Activated CD8-positive, alpha-beta memory T cell treated with anti-CD3 and anti-CD28 coated beads, Interleukin-2, amount 50 U/mL, for 24 hours (primary cell): ENCODE data around the gene SCAF8.
"Not testable (repeated sequence)": the region's sequence is repeated elsewhere in the genome, so short reads cannot be mapped to it uniquely, and the experiment has no call there.

ENCODE experiments used
- DNase-seq: peaks from one replicate; pipeline ENCODE4 v3.0.0-alpha.2; 2020; ENCODE audit errors: extremely low read depth

SCAF8 gene

DNA sequence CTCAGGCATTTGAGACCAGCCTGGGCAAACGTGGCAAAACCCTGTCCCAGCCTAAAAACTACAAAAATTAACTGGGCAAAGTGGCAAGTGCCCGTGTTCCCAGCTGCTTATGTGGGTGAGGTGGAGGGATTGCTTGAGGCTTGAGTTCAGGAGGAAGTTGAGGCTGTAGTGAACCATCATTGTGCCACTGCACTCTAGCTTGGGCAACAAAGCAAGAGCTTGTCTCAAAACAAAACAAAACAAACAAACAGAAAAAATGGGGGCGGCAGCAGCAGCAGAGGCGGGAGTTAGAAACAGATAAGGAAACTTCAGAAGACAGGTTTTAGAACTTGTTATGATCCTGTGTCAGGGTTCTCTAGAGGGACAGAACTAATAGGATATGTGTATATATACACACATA is 49.0 kb downstream of the SCAF8 start:
- no peak for DNase-seq

DNA sequence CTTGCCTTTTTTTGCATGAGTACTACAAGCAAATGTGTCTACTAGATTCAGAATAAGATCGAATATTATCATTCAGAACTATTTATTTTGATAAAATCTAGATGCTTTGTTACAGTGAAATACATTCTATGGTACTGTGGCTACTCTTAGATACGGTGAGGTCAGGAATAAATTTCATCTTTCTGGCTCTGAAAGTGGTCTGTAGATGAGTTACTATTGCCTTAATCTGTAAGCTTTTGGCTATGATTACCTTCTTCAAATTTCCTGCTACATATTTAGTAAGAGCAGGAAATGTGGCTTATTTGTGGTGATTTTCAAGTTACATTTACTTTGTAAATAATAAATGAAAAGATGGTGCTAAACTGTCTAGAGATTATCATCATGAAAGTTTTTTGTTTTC is 50.0 kb downstream of the SCAF8 start:
- DNase-seq, result no peak

DNA sequence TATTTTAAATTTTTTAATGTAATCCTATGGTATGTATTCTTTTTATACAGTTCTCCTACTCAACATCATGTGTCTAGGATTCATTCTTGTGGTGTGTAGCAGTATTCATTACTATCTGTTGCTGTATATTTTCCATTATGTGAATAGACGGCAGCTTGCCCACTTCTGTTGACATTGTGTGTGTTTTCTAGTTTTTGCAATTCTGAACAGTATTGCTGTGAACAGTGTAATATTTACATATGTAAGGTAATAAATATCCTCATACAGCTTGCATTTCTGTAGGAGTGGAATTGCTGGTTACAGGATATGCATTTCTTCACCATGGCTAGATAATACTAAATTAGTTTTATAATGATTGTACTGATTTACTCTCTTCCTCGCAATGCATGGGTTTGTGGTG is 51.9 kb downstream of the SCAF8 start:
- no peak for DNase-seq

DNA sequence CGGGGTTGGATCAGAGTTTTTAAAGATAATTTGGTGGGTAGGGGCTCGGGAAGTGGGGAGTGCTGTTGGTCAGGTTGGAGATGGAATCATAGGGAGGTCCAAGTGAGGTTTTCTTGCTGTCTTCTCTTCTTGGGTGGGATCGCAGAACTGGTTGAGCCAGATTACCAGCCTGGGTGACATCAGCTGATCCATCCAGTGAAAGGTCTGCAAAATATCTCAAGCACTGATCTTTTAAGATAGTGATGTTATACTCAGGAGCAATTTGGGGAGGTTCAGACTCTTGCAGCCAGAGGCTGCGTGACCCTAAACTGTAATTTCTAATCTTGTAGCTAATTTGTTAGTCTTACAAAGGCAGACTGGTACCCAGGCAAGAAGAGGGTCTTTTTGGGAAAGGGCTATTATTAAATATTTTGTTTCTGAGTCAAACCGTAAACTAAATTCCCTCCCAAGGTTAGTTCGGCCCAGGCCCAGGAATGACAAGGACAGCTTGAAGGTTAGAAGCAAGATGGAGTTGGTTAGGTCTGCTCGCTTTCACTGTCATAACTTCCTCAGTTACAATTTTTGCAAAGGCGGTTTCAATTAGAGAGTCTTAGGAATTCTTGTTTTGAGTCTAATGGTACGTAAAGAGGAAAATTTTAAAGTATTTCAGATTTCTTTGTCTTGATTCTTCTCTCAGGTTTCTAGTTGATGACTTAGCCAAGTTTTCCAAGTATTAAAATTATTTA is 53.1 kb downstream of the SCAF8 start:
- no peak for DNase-seq

DNA sequence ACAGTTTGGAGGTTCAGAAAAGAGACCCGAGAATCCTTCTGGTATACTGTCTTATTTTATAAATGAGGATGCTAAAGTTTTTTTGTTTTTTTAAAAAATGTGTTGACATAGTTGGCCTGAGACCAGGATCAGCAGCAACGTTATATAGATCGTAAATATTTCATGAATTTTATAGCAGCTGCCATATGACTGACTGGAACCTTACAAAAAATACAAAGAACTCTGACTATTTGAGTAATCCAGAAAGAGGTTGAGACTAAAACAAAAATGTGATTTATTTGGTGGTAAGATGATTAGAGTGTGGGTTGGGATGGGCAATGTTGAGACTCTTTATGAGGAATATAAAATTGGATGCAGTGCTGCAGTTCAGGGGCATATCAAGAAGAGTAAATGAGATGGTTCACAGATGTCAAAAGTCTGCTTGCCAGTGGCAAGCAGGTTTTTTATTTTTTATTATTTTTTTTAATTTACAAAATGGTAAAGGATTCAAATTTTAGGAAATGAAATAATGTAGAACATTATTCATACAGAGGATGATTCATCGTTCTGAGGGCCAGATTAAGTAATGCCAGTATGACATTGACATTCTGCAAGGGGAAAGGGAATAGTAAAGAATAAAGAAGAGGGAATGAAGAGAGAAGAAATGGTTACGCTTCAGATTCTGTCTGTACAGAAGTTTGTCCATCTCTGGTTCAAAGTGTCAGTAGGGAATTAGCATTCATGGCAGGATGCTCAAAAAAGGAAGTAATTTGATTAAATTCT is 58.5 kb downstream of the SCAF8 start:
- no peak for DNase-seq

DNA sequence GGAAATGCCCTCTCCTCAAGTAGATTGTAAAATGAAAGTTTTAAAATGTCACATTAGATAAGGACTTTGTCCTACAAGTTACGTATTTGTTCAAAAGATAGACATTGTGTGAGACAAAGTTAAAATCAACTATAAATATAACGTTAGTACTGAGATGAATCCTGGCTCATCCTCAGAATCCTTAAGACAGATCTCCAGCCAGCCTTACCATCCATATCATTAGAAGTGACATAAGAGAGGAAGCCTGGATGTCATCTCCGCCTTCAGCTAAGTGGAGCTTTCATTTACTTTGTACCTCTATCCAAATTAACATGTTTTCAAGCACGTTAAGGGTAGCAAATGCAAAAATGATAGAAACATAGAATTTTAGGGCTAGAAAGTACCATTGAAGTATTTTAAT is 59.1 kb downstream of the SCAF8 start:
- DNase-seq, result no peak

DNA sequence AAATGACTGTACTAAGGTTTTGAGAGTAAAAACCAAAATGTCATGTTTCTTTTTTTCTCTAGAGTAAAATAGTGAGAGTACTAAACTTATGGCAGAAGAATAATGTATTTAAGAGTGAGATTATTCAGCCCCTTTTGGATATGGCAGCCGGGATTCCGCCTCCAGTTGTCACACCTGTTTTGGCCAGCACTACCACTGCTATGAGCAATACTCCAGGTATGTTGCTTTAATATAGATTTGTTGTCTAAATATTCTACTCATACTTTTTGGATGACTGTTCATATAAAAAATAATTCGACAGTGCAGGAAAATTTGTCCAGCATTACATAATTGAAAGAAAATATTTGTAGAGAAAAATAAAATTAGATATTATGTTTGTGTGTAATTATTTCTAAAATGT is 59.5 kb downstream of the SCAF8 start:
- no peak for DNase-seq

DNA sequence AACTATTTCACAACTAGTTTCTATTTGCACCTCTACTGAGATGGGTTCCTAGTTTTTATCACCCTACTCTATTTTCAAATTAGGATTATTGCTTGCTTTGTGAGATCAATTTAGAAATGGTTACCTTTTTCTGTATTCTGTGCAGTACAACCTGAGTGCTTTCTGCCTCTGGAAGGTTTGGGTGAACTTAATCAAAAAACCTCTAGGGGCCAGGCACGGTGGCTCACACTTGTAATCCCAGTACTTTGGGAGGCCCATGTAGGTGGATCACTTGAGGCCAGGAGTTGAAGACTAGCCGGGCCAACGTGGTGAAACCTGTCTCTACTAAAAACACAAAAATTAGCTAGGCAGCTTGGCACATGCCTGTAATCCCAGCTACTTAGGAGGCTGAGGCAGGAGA is 63.3 kb downstream of the SCAF8 start:
- DNase-seq, result no peak

DNA sequence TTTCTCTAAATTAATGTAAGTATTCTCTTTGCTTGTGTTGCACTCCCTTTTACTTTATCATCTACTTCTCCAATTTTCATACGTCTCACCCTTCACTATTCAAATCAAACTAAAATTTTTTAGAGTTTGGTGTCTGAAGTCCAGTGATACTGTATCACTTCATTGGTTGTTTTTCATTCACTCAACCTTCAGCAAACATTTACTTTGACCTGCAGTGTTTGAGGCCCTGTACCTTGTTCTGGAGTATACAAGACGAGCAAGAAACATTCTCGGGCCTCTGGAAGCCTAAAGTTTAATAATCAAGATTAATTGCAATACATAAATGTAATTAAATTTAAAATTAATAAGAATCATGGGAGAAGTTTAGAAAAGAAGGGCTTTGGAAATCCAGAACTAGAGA is 64.6 kb downstream of the SCAF8 start:
- DNase-seq, result no peak

DNA sequence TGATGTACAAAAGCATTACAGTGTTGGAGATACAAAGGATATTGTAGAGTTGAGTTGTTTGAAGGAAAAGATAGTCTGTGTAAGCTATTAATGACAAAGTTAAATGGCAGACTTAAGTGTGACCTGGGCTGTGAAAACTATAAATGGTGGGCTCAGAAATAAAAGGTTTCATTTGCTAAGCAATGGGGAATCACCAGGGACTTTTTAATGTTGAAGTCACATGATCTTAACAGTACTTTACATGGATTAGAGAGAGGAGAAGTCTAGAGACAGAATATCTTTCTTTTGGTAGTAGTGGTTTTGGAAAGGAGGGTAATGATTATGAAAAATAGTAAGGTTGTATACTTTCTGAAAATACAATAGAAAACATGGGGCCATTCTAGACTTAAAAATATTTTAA is 67.1 kb downstream of the SCAF8 start:
- no peak for DNase-seq

DNA sequence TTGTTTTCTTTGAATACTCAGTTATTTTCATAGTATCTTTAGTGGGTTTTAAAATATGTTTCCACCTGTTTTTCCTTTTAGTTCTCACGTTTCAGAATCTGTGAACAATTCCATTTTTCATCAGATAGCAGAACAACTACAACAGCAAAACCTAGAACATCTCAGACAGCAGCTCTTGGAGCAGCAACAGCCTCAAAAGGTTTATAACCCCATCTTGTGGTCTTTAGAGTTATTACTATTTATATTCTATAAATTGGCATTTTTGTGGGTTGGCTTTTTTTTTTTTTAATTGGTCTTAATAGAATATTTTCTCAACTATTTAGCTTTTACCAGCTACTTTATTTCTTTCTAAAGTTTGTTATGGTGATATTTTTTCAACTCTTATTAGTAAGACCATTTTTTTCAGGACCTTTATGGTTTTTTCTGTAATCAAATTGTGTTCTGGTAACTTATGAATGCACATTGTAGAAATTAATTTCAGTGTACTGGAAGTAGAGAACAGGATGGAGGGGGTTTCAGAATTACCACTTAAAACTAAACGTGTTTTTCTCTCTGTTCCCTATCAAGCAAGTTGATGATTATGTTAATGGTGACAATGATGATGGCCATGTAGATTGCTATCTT is 72.2 kb downstream of the SCAF8 start:
- DNase-seq, result no peak

DNA sequence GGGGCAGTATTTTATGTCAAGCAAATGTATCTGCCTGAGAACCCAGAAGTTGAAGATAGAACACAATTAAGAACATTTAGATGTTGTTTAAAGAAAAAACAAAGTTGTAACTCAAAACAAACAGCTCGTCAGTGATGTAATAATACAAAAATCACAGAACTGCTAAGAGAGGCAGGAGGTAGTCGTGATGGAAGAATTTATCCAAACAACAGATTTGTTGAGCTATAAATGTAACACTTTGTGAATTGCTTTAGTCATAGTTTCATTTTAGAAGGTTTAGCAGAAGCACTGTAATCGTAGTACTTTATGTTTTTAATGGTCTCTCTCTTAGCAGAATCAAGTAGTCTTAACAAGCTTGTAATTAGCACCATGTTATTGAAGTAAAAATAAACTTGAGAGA is 73.6 kb downstream of the SCAF8 start:
- DNase-seq, result no peak

DNA sequence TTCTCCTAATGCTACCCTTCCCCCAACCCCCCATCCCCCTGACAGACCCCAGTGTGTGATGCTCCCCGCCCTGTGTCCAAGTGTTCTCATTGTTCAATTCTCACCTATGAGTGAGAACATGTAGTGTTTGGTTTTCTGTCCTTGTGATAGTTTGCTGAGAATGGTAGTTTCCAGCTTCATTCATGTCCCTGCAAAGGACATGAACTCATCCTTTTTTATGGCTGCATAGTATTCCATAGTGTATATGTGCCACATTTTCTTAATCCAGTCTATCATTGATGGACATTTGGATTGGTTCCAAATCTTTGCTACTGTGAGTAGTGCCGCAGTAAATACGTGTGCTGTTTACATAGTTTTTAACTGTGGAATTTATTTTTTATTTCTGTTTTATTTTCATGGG is 78.4 kb downstream of the SCAF8 start:
- not testable (repeated sequence) for DNase-seq

DNA sequence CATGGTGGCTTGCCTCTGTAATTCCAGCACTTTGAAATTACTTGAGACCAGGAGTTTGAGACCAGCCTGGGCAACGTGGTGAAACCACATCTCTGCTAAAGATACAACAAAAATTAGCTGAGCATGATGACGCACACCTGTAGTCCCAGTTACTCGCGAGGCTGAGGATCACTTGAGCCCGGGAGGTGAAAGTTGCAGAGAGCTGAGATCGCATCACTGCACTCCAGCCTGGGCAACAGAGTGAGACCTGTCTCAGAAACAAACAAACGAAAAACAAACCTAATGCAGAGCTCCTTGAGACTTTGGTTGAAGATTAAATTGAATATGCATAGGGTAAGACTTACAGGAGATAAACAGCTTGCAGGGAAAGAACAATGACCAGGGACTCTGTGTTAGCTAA is 80.8 kb downstream of the SCAF8 start:
- no peak for DNase-seq

DNA sequence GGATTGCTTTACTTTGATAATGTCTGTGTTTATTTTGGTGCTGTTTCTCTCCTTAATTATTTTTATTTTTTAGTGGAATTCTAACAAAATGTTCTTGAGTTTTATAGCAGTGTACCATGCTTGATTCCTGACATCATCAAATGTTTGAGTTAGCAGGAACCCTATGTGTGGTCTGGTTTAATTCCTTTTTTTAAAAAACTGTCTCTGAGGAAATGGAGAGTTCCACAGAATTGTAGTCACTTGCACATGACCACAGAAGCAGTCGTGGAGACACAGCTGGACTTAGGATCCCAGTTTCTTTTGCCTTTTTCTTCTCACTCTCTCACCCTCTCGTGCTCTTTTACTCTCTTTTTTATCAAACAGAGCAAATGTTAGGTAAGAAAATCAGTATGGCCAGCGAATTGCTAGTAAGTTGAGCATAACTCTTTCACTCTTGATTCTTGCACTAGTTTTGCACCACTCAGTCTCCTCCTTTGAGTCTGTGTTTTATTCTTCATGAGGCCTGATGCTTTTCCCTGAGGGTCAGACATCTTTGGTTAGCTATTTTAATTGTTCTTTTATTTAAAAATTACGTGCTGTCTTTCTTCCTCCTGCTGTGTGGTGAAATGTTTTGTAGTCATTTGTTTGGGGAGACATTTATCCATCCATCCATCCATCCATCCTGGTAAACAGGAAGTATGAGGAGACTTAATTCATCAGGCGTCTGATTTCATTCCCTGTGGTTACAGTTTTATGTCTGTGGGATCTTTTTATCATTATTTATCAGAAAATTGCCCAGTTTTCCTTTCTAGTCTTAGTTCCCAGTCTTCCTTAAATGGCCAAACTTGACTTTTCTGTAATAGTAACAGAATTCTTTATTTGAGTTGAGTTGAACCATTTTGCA is 83.0 kb downstream of the SCAF8 start:
- DNase-seq, result no peak

DNA sequence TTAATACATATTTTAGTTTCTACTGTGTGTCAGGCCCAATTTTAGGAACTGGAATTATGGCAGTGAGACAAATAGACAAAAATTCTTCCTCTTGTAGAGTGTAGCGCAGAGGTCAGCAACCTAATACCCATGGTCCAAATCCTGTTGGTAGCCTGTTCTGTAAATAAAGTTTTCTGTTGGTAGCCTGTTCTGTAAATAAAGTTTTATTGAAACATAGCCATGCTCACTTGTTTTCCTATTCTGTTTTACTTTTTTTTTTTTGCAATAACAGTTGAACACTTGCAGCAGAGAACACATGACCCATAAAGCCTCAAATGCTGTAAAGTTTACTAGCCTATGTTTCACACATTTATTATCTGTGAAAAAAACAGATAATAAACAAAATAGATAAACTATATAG is 87.9 kb downstream of the SCAF8 start:
- DNase-seq, result no peak

DNA sequence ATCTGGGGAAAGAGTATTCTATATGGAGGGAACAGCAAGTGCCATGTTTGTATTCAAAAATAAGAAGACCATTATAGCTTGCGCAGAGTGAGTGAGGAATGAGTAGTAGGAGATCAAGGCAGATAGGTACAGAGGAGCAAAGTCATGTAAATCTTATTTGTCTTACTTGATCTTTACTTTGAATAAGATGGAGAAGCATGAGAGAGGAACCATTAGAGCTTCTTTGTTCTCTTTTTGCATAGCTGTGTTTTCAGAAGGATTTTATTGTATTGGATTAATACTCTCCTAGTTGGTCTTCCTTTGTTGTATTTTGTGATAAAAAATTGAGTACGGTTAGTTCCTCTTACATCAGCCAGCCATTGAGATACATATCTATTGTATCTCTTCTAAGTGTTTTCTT is 88.4 kb downstream of the SCAF8 start:
- DNase-seq, result no peak

DNA sequence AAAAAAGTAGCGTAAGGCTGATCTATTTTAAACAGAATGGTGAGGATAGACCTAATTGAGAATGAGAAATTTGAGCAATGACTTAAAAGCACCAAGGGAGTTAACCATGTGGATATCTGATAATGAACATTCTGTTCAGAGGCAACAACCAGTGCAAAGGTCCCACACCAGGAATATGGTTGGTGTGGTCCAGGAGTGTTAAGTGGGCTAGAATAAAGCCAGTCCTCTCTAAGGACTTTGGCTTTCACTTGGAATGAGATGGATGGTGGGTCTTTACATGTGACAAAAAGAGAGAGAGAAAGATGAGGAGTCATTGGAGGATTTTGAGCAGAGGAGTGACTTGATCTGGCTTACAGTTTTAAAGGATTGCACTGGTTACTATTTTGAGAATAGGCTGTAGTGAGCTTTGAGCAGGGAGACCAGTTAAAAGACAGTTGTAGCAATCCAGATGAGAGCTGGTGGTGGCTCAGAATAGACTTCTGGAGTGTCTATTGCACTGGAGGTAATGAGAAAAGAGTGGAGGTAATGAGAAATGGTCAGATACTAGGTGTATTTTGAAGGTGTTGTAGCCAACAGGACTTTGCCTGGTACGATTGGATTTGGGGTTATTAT is 89.8 kb downstream of the SCAF8 start:
- no peak for DNase-seq

DNA sequence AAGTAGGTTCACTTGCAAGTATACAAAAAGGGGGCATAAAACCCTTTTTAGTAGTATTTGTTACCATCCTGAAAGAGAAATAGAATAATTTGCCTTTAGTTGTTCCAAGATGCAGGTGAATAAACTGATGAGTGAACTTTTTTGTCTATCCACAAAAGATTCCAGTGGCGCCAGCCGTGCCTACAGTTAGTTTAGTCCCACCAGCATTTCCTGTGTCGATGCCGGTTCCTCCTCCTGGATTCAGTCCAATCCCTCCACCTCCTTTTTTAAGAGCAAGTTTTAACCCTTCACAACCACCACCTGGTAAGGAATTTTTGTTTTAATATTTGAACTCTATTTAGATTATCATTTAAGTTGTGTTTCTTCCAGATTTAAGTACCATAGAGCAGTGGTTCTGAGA is 90.9 kb downstream of the SCAF8 start:
- no peak for DNase-seq

DNA sequence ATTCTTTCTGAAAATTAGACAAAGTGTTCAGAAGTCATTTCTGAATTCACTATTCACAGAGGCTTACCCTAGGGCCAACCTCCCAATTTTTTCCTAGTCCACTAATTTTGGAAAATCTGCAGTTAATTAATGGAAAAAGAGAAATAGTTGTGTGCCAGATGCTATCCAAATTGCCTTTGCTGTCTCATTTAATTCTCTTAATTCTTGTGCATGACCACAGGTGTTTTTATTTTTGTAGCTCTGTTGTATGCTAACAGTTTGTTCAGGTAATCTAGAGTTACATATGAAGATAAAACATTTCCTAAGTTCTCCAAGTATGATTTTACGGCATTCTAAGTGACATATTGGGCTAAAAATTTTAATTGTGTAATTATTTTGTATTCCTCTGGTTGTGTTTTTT is 96.8 kb downstream of the SCAF8 start:
- no peak for DNase-seq

DNA sequence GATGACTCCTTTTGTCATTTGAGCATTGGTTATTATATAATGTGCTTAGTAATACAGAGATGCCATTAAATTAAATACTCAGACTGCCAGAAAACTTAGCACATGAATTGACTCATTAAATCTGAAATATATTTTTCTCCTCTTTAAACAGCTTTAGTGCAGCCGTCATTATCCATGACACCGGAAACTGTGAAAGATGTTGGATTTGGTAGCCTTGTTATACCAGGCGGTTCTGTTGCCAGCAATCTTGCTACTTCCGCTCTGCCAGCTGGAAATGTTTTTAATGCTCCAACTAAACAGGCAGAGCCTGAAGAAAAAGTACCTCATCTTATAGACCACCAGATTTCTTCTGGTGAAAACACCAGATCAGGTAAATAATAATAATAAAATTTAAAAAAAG is 97.6 kb downstream of the SCAF8 start:
- no peak for DNase-seq

DNA sequence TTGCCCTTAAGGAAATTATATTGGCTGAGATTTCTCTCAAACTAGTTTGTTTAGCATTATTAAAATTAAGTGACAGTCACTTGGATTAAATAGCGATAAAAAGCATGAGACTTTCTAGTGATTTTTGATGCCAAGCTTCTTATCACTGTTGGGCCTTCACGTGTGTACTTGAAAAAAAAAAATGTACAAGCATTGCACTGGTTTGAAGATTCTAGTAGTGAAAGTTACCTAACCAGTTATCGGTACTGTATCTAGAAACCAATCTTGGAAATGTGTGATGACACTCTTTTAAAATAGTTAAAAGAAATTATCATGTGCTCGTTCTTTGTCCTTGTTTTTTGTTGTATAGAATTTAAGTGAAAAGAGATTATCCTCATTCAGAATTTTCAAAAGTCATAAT is 102.1 kb downstream of the SCAF8 start:
- no peak for DNase-seq
